GM21717 (cell line): ENCODE measurements around the gene COASY.
"Not testable (repeated sequence)": the region's sequence is repeated elsewhere in the genome, so short reads cannot be mapped to it uniquely, and the experiment has no call there.

Experiments
- ATAC-seq: cut with Tn5 transposase; IDR thresholded peaks from one replicate; pipeline ENCODE4 v1.9.1; 2021; ENCODE audit warnings: mild to moderate bottlenecking, moderate library complexity; ENCODE audit not compliant: unreplicated experiment

The COASY gene

DNA sequence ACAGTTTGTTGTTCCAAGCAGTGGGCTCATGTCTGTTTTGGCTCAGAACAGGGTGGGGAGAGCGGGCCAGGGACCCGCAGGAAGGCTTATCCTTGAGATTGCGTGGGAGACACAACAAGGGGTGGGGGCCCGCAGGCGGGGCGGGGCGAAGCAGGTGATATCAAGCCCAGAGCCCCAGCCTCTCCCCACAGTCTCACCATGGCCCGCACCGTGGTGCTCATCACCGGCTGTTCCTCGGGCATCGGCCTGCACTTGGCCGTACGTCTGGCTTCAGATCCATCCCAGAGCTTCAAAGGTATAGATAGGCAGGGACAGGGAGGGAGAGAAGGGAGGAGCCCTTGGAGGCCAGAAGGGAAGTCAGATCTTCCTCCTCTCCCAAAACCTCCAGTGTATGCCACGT, 9.2 kb upstream of the COASY start, which contains the start of gene HSD17B1:
Gene HSD17B1, plus strand, starts transcription at position 188 of the 400 bp plus-strand sequence. Its CDS starts 11 bp downstream, at position 199.
- not testable (repeated sequence) for ATAC-seq

DNA sequence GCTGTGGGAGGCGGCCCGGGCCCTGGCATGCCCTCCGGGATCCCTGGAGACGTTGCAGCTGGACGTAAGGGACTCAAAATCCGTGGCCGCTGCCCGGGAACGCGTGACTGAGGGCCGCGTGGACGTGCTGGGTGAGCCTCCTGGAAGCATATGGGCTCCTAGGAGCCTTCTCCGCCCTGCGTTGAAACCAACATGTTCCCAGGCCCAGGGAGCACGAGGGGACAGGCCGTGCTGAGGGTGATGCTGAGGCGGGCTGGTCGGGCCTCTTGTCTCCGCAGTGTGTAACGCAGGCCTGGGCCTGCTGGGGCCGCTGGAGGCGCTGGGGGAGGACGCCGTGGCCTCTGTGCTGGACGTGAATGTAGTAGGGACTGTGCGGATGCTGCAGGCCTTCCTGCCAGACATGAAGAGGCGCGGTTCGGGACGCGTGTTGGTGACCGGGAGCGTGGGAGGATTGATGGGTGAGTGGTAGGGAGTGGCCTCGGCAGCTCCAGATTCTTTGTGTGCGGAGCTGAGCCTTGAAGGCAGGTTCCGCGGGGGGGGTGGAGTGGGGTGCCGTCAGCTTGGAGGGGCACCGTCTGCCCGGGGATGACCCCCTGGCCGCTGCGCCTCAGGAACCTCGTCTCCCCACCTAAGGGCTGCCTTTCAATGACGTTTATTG, 8.7 kb upstream of the COASY start:
- no peak for ATAC-seq

DNA sequence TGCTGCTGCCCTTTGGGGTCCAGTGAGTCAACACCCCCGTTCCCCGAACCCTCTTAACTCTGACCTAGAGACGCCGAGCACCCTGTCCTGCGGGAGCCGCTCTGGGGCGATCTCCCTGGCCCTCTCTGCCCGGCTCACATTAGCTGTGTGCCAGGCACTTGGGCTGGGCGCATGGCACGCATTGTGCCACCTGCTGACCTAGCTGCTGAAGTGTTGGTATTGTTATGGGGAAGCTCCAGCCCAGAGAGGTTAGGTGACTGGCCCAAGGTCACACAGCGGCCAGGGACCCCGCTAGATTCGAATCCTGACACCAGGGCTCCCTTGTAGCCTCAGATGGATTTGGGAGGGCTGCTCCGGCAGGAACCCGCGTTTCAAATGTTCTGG, 8.1 kb upstream of the COASY start:
- ATAC-seq = no peak

DNA sequence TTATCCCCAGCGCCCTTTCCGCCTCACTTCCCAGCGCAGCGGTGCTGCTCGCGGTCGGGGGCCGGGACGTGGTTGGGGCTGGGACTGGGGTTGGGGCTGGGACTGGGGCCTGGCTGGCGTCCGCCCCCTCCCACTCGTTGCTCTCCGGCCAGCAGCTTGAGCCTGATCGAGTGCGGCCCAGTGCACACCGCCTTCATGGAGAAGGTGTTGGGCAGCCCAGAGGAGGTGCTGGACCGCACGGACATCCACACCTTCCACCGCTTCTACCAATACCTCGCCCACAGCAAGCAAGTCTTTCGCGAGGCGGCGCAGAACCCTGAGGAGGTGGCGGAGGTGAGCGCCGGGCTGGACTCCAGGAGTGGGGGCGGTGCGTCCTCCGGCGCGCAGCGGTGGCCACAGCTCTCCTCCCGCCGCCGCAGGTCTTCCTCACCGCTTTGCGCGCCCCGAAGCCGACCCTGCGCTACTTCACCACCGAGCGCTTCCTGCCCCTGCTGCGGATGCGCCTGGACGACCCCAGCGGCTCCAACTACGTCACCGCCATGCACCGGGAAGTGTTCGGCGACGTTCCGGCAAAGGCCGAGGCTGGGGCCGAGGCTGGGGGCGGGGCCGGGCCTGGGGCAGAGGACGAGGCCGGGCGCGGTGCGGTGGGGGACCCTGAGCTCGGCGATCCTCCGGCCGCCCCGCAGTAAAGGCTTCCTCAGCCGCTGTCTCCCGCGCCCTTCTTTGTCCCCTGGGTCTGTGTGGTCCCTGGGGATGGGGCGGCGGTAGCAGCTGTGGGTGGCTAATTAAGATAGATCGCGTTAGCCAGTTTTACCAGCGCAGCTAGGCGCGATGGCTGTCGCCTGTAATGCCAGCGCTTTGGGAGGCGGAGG, 7.5 kb upstream of the COASY start:
- peak; percentile 50 for ATAC-seq

DNA sequence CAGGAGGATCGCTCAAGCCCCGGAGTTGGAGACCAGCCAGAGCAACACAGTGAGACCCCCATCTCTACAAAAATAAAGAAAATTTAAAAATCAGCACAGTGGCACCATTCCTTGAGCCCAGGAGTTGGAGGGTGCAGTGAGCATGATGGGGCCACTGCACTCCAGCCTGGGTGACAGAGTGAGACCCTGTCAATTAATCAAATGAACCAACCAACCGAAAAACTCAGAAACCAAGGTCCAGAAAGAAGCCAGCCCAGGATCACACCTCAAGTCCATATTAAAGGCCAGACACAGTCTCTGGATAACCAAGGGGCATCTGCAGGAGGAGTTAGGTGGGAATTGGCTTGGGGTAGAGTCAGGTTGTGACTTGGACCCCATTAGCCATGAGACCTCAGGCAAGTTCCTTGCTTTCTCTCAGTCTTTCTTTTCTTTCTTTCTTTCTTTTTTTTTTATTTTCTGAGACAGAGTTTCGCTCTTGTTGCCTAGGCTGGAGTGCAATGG, 6.8 kb upstream of the COASY start:
- no peak for ATAC-seq

DNA sequence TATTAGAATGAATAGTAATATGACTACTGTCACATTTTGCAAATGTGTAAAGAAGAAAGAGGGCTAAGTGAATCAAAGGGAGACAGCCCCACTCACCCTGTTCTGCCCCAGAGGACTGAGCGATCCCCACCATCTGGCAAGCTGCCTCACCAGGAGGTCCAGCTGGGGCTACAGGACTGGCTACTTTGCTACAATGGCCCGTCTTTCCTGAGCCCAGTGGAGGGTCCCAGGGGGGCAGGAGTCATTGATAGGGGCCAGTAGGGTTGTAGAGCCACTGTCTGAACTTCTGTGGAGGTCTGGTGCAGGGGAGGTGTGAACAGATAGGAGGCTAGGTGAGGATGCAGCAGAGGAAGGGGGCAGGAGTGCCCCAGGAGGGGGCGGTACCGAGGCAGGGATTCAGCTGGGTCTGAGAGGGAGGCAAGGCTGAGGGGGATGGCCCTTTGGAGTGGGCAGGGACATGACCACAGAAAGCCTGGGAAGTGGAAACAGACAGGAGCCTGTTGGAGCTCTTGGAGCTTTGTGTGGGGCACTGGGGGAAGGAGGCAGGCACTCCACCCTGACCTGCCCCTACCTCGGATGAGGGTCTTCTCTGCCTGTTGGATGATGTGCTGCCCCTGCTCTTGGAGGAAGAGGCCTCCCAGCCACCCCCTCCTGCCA, 5.9 kb upstream of the COASY start:
- ATAC-seq = not testable (repeated sequence)

DNA sequence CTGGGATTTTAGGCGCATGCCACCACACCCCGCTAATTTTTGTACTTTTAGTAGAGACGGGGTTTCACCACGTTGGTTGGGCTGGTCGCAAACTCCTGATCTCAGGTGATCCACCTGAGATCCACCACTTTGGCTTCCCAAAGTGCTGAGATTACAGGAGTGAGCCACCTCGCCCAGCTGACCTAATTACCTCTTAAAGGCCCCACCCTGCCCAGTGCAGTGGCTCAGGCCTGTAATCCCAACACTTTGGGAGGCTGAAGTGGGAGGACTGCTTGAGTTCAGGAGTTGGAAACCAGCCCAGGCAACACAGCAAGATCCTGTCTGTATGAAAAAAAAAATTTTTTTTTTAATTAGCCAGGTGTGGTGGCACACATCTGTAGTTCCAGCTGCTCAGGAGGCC, 2.9 kb upstream of the COASY start:
- no peak for ATAC-seq

DNA sequence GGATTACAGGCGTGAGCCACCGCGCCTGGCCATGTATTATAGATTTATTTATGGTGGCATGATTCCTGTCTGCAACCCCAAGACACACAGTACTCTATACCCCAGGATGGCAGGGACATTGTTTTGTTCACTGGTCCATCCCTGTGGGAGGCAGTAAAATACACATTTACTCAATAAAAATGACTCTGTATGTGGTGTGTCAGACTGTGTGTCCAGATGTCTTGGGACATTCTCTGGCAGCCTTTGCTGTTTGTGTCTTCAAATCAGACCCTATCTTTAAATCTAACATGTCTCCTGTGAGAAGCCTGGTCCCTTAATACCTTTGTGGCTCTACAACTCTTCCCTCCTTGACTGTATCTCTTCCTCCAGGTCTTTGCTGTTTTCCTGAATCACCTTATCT, 1.7 kb upstream of the COASY start:
- ATAC-seq = no peak

DNA sequence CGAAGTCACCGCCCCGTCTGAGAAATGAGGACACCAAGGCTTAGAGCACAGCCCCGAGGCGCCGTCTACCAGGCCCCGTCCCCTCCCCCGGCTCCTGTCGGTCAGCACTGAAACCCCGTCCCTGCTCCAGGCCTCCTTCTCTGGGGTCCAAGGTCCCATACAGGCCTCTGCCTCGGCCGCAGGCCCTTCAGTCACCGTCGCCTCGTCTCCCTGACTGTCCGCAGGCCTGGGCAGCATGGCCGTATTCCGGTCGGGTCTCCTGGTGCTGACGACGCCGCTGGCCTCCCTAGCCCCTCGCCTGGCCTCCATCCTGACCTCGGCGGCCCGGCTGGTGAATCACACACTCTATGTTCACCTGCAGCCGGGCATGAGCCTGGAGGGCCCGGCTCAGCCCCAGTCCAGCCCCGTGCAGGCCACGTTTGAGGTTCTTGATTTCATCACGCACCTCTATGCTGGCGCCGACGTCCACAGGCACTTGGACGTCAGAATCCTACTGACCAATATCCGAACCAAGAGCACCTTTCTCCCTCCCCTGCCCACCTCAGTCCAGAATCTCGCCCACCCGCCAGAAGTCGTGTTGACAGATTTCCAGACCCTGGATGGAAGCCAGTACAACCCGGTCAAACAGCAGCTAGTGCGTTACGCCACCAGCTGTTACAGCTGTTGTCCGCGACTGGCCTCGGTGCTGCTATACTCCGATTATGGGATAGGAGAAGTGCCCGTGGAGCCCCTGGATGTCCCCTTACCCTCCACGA, 617 bp downstream of the COASY start:
- no peak for ATAC-seq

DNA sequence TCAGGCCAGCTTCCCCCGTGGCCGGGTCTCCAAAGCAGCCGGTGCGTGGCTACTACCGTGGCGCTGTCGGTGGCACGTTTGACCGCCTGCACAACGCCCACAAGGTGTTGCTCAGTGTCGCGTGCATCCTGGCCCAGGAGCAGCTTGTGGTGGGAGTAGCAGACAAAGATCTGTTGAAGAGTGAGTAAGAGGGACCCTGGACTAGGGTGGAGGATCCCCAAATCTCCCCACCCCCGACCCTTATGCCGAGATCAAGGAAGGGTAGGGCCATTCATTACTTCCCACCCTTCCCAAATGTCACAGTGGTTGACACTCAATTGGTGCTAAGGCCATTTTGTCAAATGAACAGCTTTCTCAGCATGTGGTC, 1.2 kb downstream of the COASY start:
- ATAC-seq = no peak

DNA sequence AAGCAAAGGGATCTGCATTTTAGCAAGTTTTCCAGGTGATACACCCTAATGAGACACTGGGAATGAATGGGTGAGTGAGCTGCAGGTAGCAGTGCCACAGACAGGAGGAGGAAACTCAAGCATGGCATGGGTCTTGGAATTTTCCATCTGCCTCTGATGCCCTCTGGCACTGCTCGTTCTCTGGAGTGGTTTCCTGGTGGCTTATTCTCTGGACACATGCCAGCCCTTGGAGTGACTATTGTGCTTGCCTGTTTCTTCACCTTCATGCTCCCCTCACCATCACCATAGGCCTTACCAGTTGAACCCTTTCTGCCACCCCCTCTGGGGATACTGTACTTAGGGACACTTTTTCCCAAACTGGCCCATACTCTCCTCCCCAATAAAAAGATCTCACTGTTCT, 1.6 kb downstream of the COASY start:
- no peak for ATAC-seq

DNA sequence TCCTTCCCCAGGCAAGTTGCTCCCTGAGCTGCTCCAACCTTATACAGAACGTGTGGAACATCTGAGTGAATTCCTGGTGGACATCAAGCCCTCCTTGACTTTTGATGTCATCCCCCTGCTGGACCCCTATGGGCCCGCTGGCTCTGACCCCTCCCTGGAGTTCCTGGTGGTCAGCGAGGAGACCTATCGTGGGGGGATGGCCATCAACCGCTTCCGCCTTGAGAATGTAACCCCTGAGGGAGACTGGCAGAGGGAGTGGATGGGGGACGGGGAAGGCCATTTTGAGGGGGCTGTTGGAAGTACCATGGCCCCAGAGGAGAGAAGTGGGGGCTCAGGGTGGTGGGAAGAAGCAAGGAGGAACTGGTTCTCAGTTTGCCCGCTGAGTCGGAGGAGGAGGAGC, 2.0 kb downstream of the COASY start:
- no peak for ATAC-seq

DNA sequence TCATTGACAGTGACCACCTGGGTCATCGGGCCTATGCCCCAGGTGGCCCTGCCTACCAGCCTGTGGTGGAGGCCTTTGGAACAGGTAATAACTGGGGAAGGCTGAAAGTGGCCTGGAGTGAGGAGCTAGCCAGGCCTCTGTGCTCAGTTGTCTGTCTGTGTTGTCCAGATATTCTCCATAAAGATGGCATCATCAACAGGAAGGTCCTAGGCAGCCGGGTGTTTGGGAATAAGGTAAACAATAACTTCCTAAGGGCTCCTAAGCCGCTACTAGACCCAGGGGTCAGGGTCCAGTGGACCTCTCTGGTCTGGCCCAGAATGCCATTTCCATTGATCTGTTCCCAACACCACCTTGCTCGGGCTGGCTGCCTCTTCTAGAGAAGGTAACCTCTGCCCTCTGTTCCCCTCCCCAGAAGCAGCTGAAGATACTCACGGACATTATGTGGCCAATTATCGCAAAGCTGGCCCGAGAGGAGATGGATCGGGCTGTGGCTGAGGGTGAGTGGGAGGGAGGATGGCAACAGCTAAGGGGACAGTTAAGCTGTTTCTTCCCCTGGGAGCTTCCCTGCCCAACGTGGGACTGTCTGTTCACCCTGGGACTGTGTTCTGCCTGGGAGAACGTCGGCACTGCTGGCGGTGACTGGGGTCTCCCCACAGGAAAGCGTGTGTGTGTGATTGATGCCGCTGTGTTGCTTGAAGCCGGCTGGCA, 3.0 kb downstream of the COASY start:
- no peak for ATAC-seq

DNA sequence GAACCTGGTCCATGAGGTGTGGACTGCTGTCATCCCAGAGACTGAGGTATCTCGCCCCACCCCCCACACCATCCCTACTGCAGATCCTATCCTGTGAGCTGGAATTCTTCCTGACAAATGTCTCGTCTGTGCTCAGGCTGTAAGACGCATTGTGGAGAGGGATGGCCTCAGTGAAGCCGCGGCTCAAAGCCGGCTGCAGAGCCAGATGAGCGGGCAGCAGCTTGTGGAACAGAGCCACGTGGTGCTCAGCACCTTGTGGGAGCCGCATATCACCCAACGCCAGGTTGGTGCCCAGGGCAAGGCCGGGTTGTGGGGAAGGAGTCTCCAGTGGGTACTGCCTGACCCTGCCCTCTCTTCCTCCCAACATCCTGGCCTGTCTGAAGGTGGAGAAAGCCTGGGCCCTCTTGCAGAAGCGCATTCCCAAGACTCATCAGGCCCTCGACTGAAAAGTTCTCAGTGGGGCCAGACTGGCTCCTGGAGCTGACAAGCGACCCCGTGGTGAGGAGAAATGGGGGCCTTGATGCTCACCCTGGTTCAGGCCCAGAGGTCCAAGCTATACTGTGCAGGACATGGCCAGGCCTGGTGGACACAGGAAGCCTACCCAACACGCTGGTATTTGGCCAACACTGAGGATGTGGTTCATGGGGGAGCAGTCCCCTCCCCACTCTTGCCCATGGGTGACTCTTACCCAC, 3.7 kb downstream of the COASY start:
- ATAC-seq = no peak

DNA sequence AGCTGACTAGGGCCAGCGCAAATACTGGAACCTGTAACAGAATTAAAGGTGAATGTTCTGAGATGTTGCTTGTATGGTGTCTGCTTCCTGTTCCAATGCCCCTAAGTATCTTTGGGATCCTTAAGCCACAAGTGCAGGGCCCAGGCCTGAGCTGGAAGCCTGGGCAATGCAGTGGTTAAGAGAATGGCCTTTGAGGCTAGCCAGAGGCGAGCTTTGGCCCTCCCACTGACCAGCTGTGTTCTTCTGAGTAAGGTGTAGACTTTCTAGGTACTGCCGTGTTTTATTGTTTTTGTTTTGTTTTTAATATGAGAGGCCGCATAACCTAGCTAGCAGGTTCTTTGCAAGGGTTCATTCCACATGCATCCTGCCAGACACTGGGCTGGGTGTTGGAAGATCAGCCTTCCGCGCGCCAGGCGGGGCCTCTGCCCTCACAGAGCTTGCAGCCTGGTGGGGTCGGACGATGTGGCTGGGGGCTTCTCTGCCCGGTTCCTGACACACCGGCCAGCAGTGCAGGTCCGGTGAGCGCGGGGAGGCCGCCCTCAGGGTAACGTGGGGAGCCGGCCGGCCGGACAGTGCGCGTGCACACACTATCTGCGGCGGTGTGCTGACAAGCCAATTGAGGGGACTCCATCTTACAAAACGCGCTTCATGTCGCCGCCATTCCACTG, 4.4 kb downstream of the COASY start:
- peak; percentile 2 for ATAC-seq

DNA sequence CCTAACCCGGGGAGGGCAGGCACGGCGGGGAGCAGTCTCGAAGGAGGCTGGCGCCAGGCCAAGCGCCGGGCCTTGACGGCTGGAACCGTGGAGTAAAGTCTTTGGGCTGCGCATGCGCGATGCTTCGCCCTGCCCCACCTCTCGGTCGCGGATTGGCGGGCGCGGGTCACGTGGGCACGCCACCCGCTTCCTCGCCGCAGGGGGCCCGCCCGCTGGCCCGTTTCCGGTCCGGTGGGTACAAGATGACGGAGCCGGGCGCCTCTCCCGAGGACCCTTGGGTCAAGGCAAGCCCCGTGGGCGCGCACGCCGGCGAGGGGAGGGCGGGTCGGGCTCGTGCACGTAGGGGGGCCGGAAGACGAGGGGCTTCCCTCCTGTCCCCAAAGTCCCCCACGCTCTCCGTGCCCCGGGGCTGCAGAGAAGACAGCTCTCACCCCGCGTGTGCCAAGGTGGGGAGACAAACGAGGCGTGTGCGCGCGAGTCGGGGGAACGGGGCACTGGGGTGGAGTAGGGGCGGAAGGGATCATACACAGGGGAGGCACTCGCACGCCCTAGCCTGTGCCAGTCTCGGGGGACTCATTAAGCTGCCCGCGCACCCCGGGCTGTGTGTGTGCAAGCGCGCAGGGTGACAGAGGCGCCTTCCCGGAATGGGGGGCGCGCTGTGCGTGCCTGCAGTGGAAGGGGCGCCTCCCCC, 5.1 kb downstream of the COASY start, which contains the start of gene MLX:
Gene MLX, plus strand, starts transcription at position 218 of the 691 bp plus-strand sequence. Its CDS starts 25 bp downstream, at position 243.
- peak; percentile 41 for ATAC-seq

DNA sequence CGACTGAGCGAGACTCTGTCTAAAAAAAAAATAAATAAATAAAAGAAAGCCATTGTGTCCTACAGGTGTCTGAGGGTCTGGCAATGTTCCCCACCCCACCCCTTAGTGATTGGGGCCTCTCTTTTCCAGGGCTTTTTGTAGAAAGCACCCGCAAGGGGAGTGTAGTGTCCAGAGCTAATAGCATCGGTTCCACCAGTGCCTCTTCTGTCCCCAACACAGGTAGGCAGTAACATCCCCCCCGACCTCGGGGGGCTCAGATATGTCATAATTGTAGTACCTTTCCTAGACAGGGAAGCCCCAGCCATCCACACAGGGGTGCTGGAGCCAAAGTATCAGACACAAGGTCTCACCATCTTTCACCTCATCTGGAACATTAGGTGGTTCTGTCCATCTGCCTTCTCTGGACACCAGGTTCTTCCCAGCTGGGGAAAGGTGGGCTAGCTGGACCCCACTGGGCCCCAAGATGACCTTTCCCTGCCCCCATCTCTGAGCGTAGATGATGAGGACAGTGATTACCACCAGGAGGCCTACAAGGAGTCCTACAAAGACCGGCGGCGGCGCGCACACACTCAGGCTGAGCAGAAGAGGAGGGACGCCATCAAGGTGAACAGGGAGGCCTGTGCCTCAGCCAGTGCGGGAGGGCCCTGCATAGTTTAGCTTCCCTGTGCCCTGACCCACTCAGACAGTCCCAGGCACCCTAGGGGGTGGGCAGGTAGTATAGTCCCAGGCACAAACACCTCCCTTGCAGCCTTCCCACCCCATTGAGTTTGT, 6.6 kb downstream of the COASY start:
- ATAC-seq = no peak
